ENCODE data around the gene CDHR3.

Gene CDHR3

GRCh38 chr7:105978035-105978434, 15.0 kb downstream of the CDHR3 start:
- Histone ChIP-seq H3K4me2 (ENCODE audit: insufficient read depth, low read length, poor library complexity, severe bottlenecking) (no peak overlapping the region), H3K4me1 (ENCODE audit: control insufficient read depth in 2 of 2, insufficient read depth in 1 of 2, low read depth in 1 of 2, low read length in 2 of 2) (no peaks in the 10 kb centered on the region), H3K9ac (ENCODE audit: low read depth, low read length, poor library complexity) (no peak overlapping the region), H3K4me3 (ENCODE audit: low read length in 2 of 2) (no peak overlapping the region), H2BK12ac (ENCODE audit: low read length) (no peak overlapping the region), H3K14ac (ENCODE audit: low read length) (no peak overlapping the region), H4K8ac (ENCODE audit: low read depth, low read length) (no peak overlapping the region), H2AFZ (ENCODE audit: low read length) (no peak overlapping the region), H3K18ac (ENCODE audit: low read length) (no peak overlapping the region), H3K9me3 (replicated peaks in 1 of 2; ENCODE audit: control insufficient read depth in 2 of 2, insufficient read depth in 1 of 2, low read depth in 1 of 2, low read length in 2 of 2) (no peaks in the 10 kb centered on the region), H2BK15ac (ENCODE audit: low read length) (no peak overlapping the region), H2AK5ac (ENCODE audit: low read depth, low read length) (no peak overlapping the region), H3K36me3 (replicated peaks in 1 of 2; ENCODE audit: control insufficient read depth in 2 of 2, insufficient read depth in 2 of 2, low read length in 2 of 2) (no peaks in the 10 kb centered on the region), H3K23ac (ENCODE audit: low read depth, low read length, poor library complexity) (no peak overlapping the region), H3K4ac (ENCODE audit: low read length) (no peak overlapping the region), H2BK120ac (ENCODE audit: low read depth, low read length) (no peak overlapping the region), H3K27ac (replicated peaks; ENCODE audit: low read length) (no peak overlapping the region), H3K79me1 (ENCODE audit: low read depth, low read length) (no peaks in the 10 kb centered on the region), H3K27me3 (ENCODE audit: control insufficient read depth in 3 of 3, insufficient read depth in 3 of 3, low read depth in 1 of 3, low read length in 3 of 3) (no peaks in the 10 kb centered on the region), H2BK5ac (ENCODE audit: low read length) (no peak overlapping the region), H4K91ac (ENCODE audit: low read depth, low read length, poor library complexity) (no peak overlapping the region)
- WGBS, 2 donors (ENCODE audit: extremely low coverage in 2 of 2, insufficient read length in 2 of 2, insufficient replicate concordance in 1 of 2): no CpG with 5 or more reads among the region's 3 CpGs
- no peak for DNase-seq (ENCODE audit: low spot score)

DNA sequence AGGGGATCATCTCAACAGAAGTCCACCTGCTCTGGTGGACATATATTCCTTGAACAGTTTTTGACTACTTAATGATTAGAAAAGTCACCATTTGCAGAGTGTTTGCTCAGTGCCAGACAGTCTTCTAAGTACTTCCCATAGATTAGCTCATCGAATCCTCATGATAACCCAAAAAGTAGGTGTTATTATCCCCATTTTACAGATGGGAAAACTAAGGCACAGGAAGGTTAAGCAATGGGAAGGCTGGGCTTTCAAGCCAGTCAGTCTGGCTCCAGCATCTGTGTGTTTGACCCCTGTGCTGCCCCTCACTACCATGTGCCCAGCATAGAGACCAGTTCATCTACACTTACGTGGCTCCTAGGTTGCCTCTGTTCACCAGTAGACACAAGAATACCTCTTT, 15.9 kb downstream of the CDHR3 start:
- H3K14ac ChIP-seq (ENCODE audit: low read length): no peak overlapping the region
- no peak overlapping the region for H3K9ac ChIP-seq (ENCODE audit: low read depth, low read length, poor library complexity)
- no peak for DNase-seq (ENCODE audit: low spot score)
- WGBS, 2 donors (ENCODE audit: extremely low coverage in 2 of 2, insufficient read length in 2 of 2, insufficient replicate concordance in 1 of 2): no CpG with 5 or more reads among the region's 2 CpGs
- H3K4ac ChIP-seq (ENCODE audit: low read length): no peak overlapping the region
- no peak overlapping the region for H3K23ac ChIP-seq (ENCODE audit: low read depth, low read length, poor library complexity)
- H2BK15ac ChIP-seq (ENCODE audit: low read length): no peak overlapping the region
- H2BK120ac ChIP-seq (ENCODE audit: low read depth, low read length): no peak overlapping the region
- H2AFZ ChIP-seq (ENCODE audit: low read length): no peak overlapping the region
- no peak overlapping the region for H4K8ac ChIP-seq (ENCODE audit: low read depth, low read length)
- no peak overlapping the region for H3K4me3 ChIP-seq (ENCODE audit: low read length in 2 of 2)
- H3K36me3 ChIP-seq (replicated peaks in 1 of 2; ENCODE audit: control insufficient read depth in 2 of 2, insufficient read depth in 2 of 2, low read length in 2 of 2): no peaks in the 10 kb centered on the region
- H3K79me1 ChIP-seq (ENCODE audit: low read depth, low read length): no peaks in the 10 kb centered on the region
- no peaks in the 10 kb centered on the region for H3K9me3 ChIP-seq (replicated peaks in 1 of 2; ENCODE audit: control insufficient read depth in 2 of 2, insufficient read depth in 1 of 2, low read depth in 1 of 2, low read length in 2 of 2)
- H2BK12ac ChIP-seq (ENCODE audit: low read length): no peak overlapping the region
- no peak overlapping the region for H3K27ac ChIP-seq (replicated peaks; ENCODE audit: low read length)
- H3K27me3 ChIP-seq (ENCODE audit: control insufficient read depth in 3 of 3, insufficient read depth in 3 of 3, low read depth in 1 of 3, low read length in 3 of 3): no peaks in the 10 kb centered on the region
- no peak overlapping the region for H2BK5ac ChIP-seq (ENCODE audit: low read length)
- H3K4me1 ChIP-seq (ENCODE audit: control insufficient read depth in 2 of 2, insufficient read depth in 1 of 2, low read depth in 1 of 2, low read length in 2 of 2): no peaks in the 10 kb centered on the region
- no peak overlapping the region for H2AK5ac ChIP-seq (ENCODE audit: low read depth, low read length)
- no peak overlapping the region for H3K18ac ChIP-seq (ENCODE audit: low read length)
- no peak overlapping the region for H3K4me2 ChIP-seq (ENCODE audit: insufficient read depth, low read length, poor library complexity, severe bottlenecking)
- H4K91ac ChIP-seq (ENCODE audit: low read depth, low read length, poor library complexity): no peak overlapping the region

GRCh38 chr7:105979405-105979804, 16.3 kb downstream of the CDHR3 start:
- WGBS, 2 donors (ENCODE audit: extremely low coverage in 2 of 2, insufficient read length in 2 of 2, insufficient replicate concordance in 1 of 2): no CpG with 5 or more reads among the region's 2 CpGs
- Histone ChIP-seq H3K9me3 (replicated peaks in 1 of 2; ENCODE audit: control insufficient read depth in 2 of 2, insufficient read depth in 1 of 2, low read depth in 1 of 2, low read length in 2 of 2) (no peaks in the 10 kb centered on the region), H2BK15ac (ENCODE audit: low read length) (no peak overlapping the region), H4K8ac (ENCODE audit: low read depth, low read length) (no peak overlapping the region), H3K23ac (ENCODE audit: low read depth, low read length, poor library complexity) (no peak overlapping the region), H3K14ac (ENCODE audit: low read length) (no peak overlapping the region), H3K4ac (ENCODE audit: low read length) (no peak overlapping the region), H3K18ac (ENCODE audit: low read length) (no peak overlapping the region), H4K91ac (ENCODE audit: low read depth, low read length, poor library complexity) (no peak overlapping the region), H3K9ac (ENCODE audit: low read depth, low read length, poor library complexity) (no peak overlapping the region), H2BK5ac (ENCODE audit: low read length) (no peak overlapping the region), H3K27me3 (ENCODE audit: control insufficient read depth in 3 of 3, insufficient read depth in 3 of 3, low read depth in 1 of 3, low read length in 3 of 3) (no peaks in the 10 kb centered on the region), H3K4me1 (ENCODE audit: control insufficient read depth in 2 of 2, insufficient read depth in 1 of 2, low read depth in 1 of 2, low read length in 2 of 2) (no peaks in the 10 kb centered on the region), H3K4me2 (ENCODE audit: insufficient read depth, low read length, poor library complexity, severe bottlenecking) (no peak overlapping the region), H3K79me1 (ENCODE audit: low read depth, low read length) (no peaks in the 10 kb centered on the region), H2AFZ (ENCODE audit: low read length) (no peak overlapping the region), H2BK120ac (ENCODE audit: low read depth, low read length) (no peak overlapping the region), H3K4me3 (ENCODE audit: low read length in 2 of 2) (no peak overlapping the region), H2AK5ac (ENCODE audit: low read depth, low read length) (no peak overlapping the region), H3K27ac (replicated peaks; ENCODE audit: low read length) (no peak overlapping the region), H2BK12ac (ENCODE audit: low read length) (no peak overlapping the region), H3K36me3 (replicated peaks in 1 of 2; ENCODE audit: control insufficient read depth in 2 of 2, insufficient read depth in 2 of 2, low read length in 2 of 2) (no peaks in the 10 kb centered on the region)
- DNase-seq (ENCODE audit: low spot score): no peak

DNA sequence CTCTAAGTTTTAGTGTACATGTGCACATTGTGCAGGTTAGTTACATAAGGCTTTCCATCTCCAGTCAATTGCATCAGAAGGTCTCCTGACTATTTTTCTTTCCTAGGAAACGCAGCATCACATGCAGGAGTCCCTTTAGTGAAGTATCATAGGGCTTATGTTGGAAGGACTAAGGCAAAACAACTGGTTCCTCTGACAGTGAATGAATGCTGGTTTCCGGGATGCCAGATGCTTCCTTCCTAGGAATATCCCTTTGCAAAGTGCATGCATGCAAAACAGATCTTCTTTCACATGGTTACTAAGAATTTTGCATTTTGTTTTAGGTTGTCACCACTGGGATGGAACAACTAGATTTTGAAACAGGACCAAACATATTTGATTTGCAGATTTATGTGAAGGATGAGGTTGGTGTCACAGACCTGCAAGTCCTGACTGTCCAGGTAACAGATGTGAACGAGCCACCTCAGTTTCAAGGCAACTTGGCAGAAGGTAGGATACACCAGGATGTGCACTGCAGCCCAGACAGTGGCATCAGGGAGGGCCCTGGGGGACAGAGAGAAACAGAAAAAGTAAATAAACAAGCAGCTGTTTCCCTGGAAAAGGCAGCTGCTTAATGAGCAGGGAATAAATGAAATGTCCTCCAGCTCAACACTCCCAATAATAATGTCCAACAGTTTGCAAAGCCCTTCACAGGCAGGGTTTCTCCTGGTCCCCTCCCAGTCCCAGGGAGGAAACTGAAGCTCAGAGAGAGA, 17.8 kb downstream of the CDHR3 start:
- Histone ChIP-seq H4K91ac (ENCODE audit: low read depth, low read length, poor library complexity) (no peak overlapping the region), H3K79me1 (ENCODE audit: low read depth, low read length) (no peaks in the 10 kb centered on the region), H2BK15ac (ENCODE audit: low read length) (no peak overlapping the region), H3K23ac (ENCODE audit: low read depth, low read length, poor library complexity) (no peak overlapping the region), H2BK120ac (ENCODE audit: low read depth, low read length) (no peak overlapping the region), H2AK5ac (ENCODE audit: low read depth, low read length) (no peak overlapping the region), H4K8ac (ENCODE audit: low read depth, low read length) (no peak overlapping the region), H3K9me3 (replicated peaks in 1 of 2; ENCODE audit: control insufficient read depth in 2 of 2, insufficient read depth in 1 of 2, low read depth in 1 of 2, low read length in 2 of 2) (no peaks in the 10 kb centered on the region), H3K14ac (ENCODE audit: low read length) (no peak overlapping the region), H3K36me3 (replicated peaks in 1 of 2; ENCODE audit: control insufficient read depth in 2 of 2, insufficient read depth in 2 of 2, low read length in 2 of 2) (no peaks in the 10 kb centered on the region), H3K27me3 (ENCODE audit: control insufficient read depth in 3 of 3, insufficient read depth in 3 of 3, low read depth in 1 of 3, low read length in 3 of 3) (no peaks in the 10 kb centered on the region), H3K4me1 (ENCODE audit: control insufficient read depth in 2 of 2, insufficient read depth in 1 of 2, low read depth in 1 of 2, low read length in 2 of 2) (peaks cover 4 to 5% of the 10 kb centered on the region in 2 donors), H2BK5ac (ENCODE audit: low read length) (no peak overlapping the region), H3K4me3 (ENCODE audit: low read length in 2 of 2) (no peak overlapping the region), H3K4me2 (ENCODE audit: insufficient read depth, low read length, poor library complexity, severe bottlenecking) (no peak overlapping the region), H3K9ac (ENCODE audit: low read depth, low read length, poor library complexity) (no peak overlapping the region), H2AFZ (ENCODE audit: low read length) (no peak overlapping the region), H3K18ac (ENCODE audit: low read length) (no peak overlapping the region), H2BK12ac (ENCODE audit: low read length) (no peak overlapping the region), H3K27ac (replicated peaks; ENCODE audit: low read length) (no peak overlapping the region), H3K4ac (ENCODE audit: low read length) (no peak overlapping the region)
- no CpG with 5 or more reads among the region's 3 CpGs for WGBS, 2 donors (ENCODE audit: extremely low coverage in 2 of 2, insufficient read length in 2 of 2, insufficient replicate concordance in 1 of 2)
- no peak for DNase-seq (ENCODE audit: low spot score)
